SH-SY5Y (cell line): ENCODE measurements around the gene RNF39.

ENCODE experiments used
- GATA2 ChIP-seq: IDR thresholded peaks from 2 replicates; pipeline ENCODE4 v1.6.1; 2011; ENCODE audit warnings: mild to moderate bottlenecking, low read depth, low read length
- GATA3 ChIP-seq: IDR thresholded peaks from 2 replicates; pipeline ENCODE4 v1.6.1; 2011; ENCODE audit warnings: low read depth, mild to moderate bottlenecking, low read length, moderate library complexity

DNA sequence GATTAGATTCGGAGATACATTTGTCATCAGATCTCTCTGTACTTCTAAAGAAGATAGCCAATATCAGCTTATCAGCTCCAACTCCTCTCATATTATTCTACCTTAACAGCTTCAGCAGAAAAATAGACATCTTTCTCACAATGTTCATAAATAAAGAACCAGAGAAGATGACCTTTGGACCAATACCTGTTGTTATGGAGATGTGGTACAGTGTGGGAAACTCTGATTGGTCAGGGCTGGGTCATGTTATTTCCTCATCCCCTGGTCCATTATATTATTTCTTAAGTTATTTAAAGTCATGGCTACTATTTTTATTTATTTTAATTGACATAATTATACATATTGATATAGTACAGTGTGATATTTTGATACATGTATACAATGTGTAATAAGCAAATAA is 50.4 kb downstream of the RNF39 start:
- TF ChIP-seq GATA3 (no peak), GATA2 (no peak)
